HL-60 (cell line): ENCODE data around the gene CFL1.

Source experiments
- GABPA ChIP-seq: IDR thresholded peaks from 2 replicates; pipeline ENCODE4 v1.6.1; 2012; ENCODE audit warnings: low read depth
- POLR2AphosphoS5 ChIP-seq: IDR thresholded peaks from 2 replicates; pipeline ENCODE4 v1.6.1; 2012; ENCODE audit warnings: low read depth
- TF ChIP-seq, protein P1 (sequence below): IDR thresholded peaks from one replicate; pipeline ENCODE4 v1.5.1; 2011; ENCODE audit warnings: low read length, control low read depth, inconsistent platforms; ENCODE audit not compliant: insufficient read depth

DNA sequence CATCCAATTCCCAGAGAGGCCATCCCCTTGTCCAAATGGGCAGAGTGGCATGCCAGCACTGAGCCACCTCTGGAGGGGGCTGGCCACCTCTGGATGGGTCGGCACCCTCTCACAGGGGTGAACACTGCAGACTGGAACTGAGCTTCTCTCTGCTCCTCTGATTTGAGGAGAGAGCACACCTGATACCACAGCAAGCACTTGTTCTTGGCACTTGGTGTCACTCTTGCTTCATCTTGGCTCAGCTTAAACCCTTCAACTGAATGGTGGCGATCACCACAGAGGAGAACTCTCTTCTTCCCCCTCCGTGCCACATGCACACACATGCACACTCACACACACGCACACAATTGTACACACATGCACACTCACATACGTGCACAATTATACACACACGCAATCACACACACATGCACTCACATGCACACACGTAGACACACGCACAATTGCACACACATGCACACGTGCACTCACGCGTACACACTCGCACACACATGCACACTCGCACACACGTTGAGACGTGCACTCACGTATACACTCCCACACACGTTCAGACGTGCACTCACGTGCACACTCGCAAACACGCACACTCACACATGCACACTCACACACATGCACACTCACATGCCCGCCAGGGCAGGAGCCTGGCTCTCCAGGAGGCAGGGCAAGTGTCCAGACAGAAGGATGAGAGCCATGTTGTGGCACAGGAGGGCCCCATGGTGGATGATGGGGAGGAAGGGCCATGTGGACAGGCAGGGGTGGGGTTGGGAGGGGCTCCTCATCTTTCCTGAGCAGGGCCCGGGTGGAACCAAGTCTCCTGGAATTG is 47.7 kb downstream of the CFL1 start:
- TF ChIP-seq, protein P1, sequence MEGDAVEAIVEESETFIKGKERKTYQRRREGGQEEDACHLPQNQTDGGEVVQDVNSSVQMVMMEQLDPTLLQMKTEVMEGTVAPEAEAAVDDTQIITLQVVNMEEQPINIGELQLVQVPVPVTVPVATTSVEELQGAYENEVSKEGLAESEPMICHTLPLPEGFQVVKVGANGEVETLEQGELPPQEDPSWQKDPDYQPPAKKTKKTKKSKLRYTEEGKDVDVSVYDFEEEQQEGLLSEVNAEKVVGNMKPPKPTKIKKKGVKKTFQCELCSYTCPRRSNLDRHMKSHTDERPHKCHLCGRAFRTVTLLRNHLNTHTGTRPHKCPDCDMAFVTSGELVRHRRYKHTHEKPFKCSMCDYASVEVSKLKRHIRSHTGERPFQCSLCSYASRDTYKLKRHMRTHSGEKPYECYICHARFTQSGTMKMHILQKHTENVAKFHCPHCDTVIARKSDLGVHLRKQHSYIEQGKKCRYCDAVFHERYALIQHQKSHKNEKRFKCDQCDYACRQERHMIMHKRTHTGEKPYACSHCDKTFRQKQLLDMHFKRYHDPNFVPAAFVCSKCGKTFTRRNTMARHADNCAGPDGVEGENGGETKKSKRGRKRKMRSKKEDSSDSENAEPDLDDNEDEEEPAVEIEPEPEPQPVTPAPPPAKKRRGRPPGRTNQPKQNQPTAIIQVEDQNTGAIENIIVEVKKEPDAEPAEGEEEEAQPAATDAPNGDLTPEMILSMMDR, result no peak
- no peak for TF ChIP-seq POLR2AphosphoS5
- TF ChIP-seq GABPA, result no peak
